Spinal cord (tissue), 10 donors: ENCODE results near the gene TRIB2. TPM values are rescaled to one million over a fixed set of nuclear protein-coding genes. Genes with fewer than 3 reads are reported as not detected.

Experiments used
- DNase-seq, 6 donors: peaks; one replicate each; pipeline versions ENCODE4 v3.0.0 to v3.0.0-alpha.2; 2013 to 2015; ENCODE audit warnings: low spot score in 6 of 6, low read depth in 4 of 6
- H3K27ac ChIP-seq: one replicate; pipeline ENCODE4 v1.5.1; 2013; ENCODE audit warnings: low read depth, low read length, control low read depth
- H3K27me3 ChIP-seq: one replicate; pipeline ENCODE4 v1.6.1; 2013; ENCODE audit warnings: low read length; ENCODE audit not compliant: control insufficient read depth, insufficient read depth
- H3K36me3 ChIP-seq: one replicate; pipeline ENCODE4 v1.6.1; 2013; ENCODE audit warnings: low read length; ENCODE audit not compliant: control insufficient read depth, insufficient read depth
- H3K4me1 ChIP-seq: one replicate; pipeline ENCODE4 v1.6.1; 2013; ENCODE audit warnings: low read length; ENCODE audit not compliant: control insufficient read depth, insufficient read depth
- H3K4me3 ChIP-seq: one replicate; pipeline ENCODE4 v1.5.1; 2013; ENCODE audit warnings: low read depth, low read length, control low read depth
- H3K9me3 ChIP-seq: one replicate; pipeline ENCODE4 v1.6.1; 2013; ENCODE audit warnings: low read length; ENCODE audit not compliant: control insufficient read depth, insufficient read depth
- WGBS: methylation state at CpG from one replicate; pipeline ENCODE4 v1.1.5; 2013; ENCODE audit warnings: missing lambda C conversion rate; ENCODE audit not compliant: insufficient coverage; 5-methylcytosine and 5-hydroxymethylcytosine counted together
- polyA plus RNA-seq, 2 donors: library from polyadenylated mRNA; unstranded; fragments of 120-200 nt; gene quantifications; one replicate each; pipeline ENCODE4 v1.2.1, GENCODE V29; 2013; ENCODE audit not compliant: insufficient read length in 2 of 2
- total RNA-seq, 2 donors: library from RNA; depleted of rRNA in 1 of 2; stranded (reverse); fragments of 120-200 nt in 1 of 2; fragments of >200 nt in 1 of 2; gene quantifications; one replicate each; pipeline versions ENCODE4 v1.2.3 to v1.2.4, GENCODE V29; 2013 to 2014
- donor health status: healthy.

Gene TRIB2
- total and polyA plus RNA-seq, 4 donors = 157 to 211 (median 189) TPM

- H3K36me3 ChIP-seq = peaks cover 63% of the 10 kb centered on the region
- H3K27ac ChIP-seq = no peak overlapping the region
Observed at GRCh38 chr2:12733846-12734245, 17.1 kb downstream of the TRIB2 start.

GRCh38 chr2:12734914-12735654 is 18.3 kb downstream of the TRIB2 start:
- H3K9me3 ChIP-seq = no peaks in the 10 kb centered on the region
- WGBS = 65% methylated on average over 10 of the region's 12 CpGs
- peaks cover 43% of the 10 kb centered on the region for H3K4me1 ChIP-seq
- no peak for DNase-seq
- H3K27ac ChIP-seq = no peak overlapping the region
- H3K36me3 ChIP-seq = peaks cover 71% of the 10 kb centered on the region
- no peak overlapping the region for H3K4me3 ChIP-seq
- no peaks in the 10 kb centered on the region for H3K27me3 ChIP-seq

More at GRCh38 chr2:12733846-12734245, 17.1 kb downstream of the TRIB2 start:
- Histone ChIP-seq H3K4me1 (peaks cover 41% of the 10 kb centered on the region), H3K27me3 (no peaks in the 10 kb centered on the region), H3K9me3 (no peaks in the 10 kb centered on the region), H3K4me3 (no peak overlapping the region)
- WGBS = 42% methylated on average over 6 of the region's 7 CpGs
- DNase-seq = no peak

GRCh38 chr2:12737297-12737696 is 20.6 kb downstream of the TRIB2 start:
- no CpG with 5 or more reads among the region's 9 CpGs for WGBS
- peaks cover 69% of the 10 kb centered on the region for H3K36me3 ChIP-seq
- no peak for DNase-seq
- peaks cover 36% of the 10 kb centered on the region for H3K4me1 ChIP-seq
- no peaks in the 10 kb centered on the region for H3K9me3 ChIP-seq
- no peak overlapping the region for H3K4me3 ChIP-seq
- no peak overlapping the region for H3K27ac ChIP-seq
- H3K27me3 ChIP-seq = no peaks in the 10 kb centered on the region

- peak overlapping the region; percentile 30 for H3K27ac ChIP-seq
- no peaks in the 10 kb centered on the region for H3K9me3 ChIP-seq
- peaks cover 30% of the 10 kb centered on the region for H3K4me1 ChIP-seq
- WGBS = 53% methylated on average over 4 of the region's 11 CpGs
- no peaks in the 10 kb centered on the region for H3K27me3 ChIP-seq
- no peak for DNase-seq
- H3K4me3 ChIP-seq = no peak overlapping the region
- H3K36me3 ChIP-seq = peaks cover 67% of the 10 kb centered on the region
Observed at GRCh38 chr2:12737738-12738485, 21.2 kb downstream of the TRIB2 start.

- WGBS = 97% methylated on average over 5 of the region's 9 CpGs
- H3K27me3 ChIP-seq = no peaks in the 10 kb centered on the region
- no peak overlapping the region for H3K27ac ChIP-seq
- no peak overlapping the region for H3K4me3 ChIP-seq
- no peaks in the 10 kb centered on the region for H3K9me3 ChIP-seq
- DNase-seq = no peak
- H3K36me3 ChIP-seq = peaks cover 58% of the 10 kb centered on the region
- H3K4me1 ChIP-seq = peaks cover 22% of the 10 kb centered on the region
Observed at GRCh38 chr2:12739721-12740254, 23.1 kb downstream of the TRIB2 start.

GRCh38 chr2:12741380-12741779 is 24.6 kb downstream of the TRIB2 start:
- DNase-seq = no peak
- H3K4me1 ChIP-seq = peaks cover 15% of the 10 kb centered on the region
- H3K9me3 ChIP-seq = no peaks in the 10 kb centered on the region
- H3K36me3 ChIP-seq = peaks cover 43% of the 10 kb centered on the region
- WGBS = no CpG with 5 or more reads among the region's 3 CpGs
- peak overlapping the region; percentile 55 for H3K27ac ChIP-seq
- H3K27me3 ChIP-seq = no peaks in the 10 kb centered on the region
- H3K4me3 ChIP-seq = no peak overlapping the region

GRCh38 chr2:12742891-12743290 is 26.2 kb downstream of the TRIB2 start:
- H3K27me3 ChIP-seq = no peaks in the 10 kb centered on the region
- H3K4me3 ChIP-seq = no peak overlapping the region
- no peaks in the 10 kb centered on the region for H3K9me3 ChIP-seq
- peak overlapping the region; percentile 3 for H3K27ac ChIP-seq
- H3K4me1 ChIP-seq = peaks cover 15% of the 10 kb centered on the region
- DNase-seq = no peak
- peaks cover 33% of the 10 kb centered on the region for H3K36me3 ChIP-seq
- WGBS = 88% methylated on average over 2 of the region's 3 CpGs

GRCh38 chr2:12750166-12750905 is 33.6 kb downstream of the TRIB2 start:
- no peak overlapping the region for H3K27ac ChIP-seq
- H3K9me3 ChIP-seq = no peaks in the 10 kb centered on the region
- 84% methylated on average over 5 of the region's 7 CpGs for WGBS
- H3K36me3 ChIP-seq = no peaks in the 10 kb centered on the region
- DNase-seq = no peak
- no peaks in the 10 kb centered on the region for H3K27me3 ChIP-seq
- no peak overlapping the region for H3K4me3 ChIP-seq
- H3K4me1 ChIP-seq = no peaks in the 10 kb centered on the region

- 87% methylated on average over 3 of the region's 5 CpGs for WGBS
- no peak overlapping the region for H3K4me3 ChIP-seq
- H3K27ac ChIP-seq = no peak overlapping the region
- DNase-seq = no peak
- H3K9me3 ChIP-seq = no peaks in the 10 kb centered on the region
- H3K4me1 ChIP-seq = no peaks in the 10 kb centered on the region
- no peaks in the 10 kb centered on the region for H3K36me3 ChIP-seq
- H3K27me3 ChIP-seq = no peaks in the 10 kb centered on the region
Observed at GRCh38 chr2:12754643-12755042, 37.9 kb downstream of the TRIB2 start.
